Fibroblast of lung (primary cell): Measurements from ENCODE around the gene ECD.

Source experiments
- CTCF ChIP-seq, 2 donors: IDR thresholded peaks in 1 of 2; conservative IDR thresholded peaks in 1 of 2; 1 replicate in 1 of 2; 2 replicates in 1 of 2; pipeline ENCODE4 v1.5.1; 2011 to 2012; ENCODE audit warnings: low read length in 2 of 2, control low read depth in 1 of 2, inconsistent platforms in 1 of 2, low read depth in 1 of 2, mild to moderate bottlenecking in 1 of 2
- EZH2 ChIP-seq: IDR thresholded peaks from 2 replicates; pipeline ENCODE4 v1.5.1; 2012; ENCODE audit warnings: low read length, control low read depth, mild to moderate bottlenecking; ENCODE audit errors: missing control alignments

GRCh38 chr10:73190188-73190587 is 22.4 kb upstream of the ECD start:
- no peak for TF ChIP-seq CTCF (conservative IDR thresholded peaks at IDR 0.05 in 1 of 2, IDR thresholded peaks at IDR 0.05 in 1 of 2; ENCODE audit: low read depth in 1 of 2, low read length in 2 of 2)
- TF ChIP-seq EZH2: no peak
